OCI-LY7 (cell line): Measurements from ENCODE around the gene SLC39A3. TPM values are rescaled to one million over a fixed set of nuclear protein-coding genes. Genes with fewer than 3 reads are reported as not detected.

ENCODE experiments used
- BruUV-seq: library from RNA; stranded (reverse); fragments of 400-500 nt; replicated peaks from 2 replicates; lab custom pipeline; 2021; lab: Mats Ljungman, UMichigan
- CTCF ChIA-PET: fragments of 300-600 bp; sonication (Branson Sonifier 250); formaldehyde crosslinking; loops from one replicate; lab custom pipeline; 2022; ENCODE audit warnings: antibody characterized with exemption; ENCODE audit not compliant: unreplicated experiment; lab: Charles Lee
- POLR2A ChIA-PET: fragments of 300-600 bp; sonication (Branson Sonifier 250); formaldehyde crosslinking; loops from one replicate; lab custom pipeline; 2022; ENCODE audit warnings: antibody characterized with exemption; lab: Charles Lee
- DNase-seq: peaks from one replicate; pipeline ENCODE4 v3.0.0-alpha.2; 2015; ENCODE audit warnings: low spot score
- H2AFZ ChIP-seq: fragments of 200-600 bp; sonication (generic), shearing (Covaris generic); 2 replicates; pipeline ENCODE4 v1.6.1; 2014; ENCODE audit warnings: mild to moderate bottlenecking, antibody characterized with exemption, low read length, moderate library complexity
- H3K27ac ChIP-seq: fragments of 200-600 bp; sonication (generic); 2 replicates; pipeline ENCODE4 v1.5.1; 2014; ENCODE audit warnings: mixed run types, low read depth, mild to moderate bottlenecking, moderate library complexity, low read length, inconsistent platforms; ENCODE audit not compliant: poor library complexity, severe bottlenecking
- H3K36me3 ChIP-seq: fragments of 200-600 bp; sonication (generic); 2 replicates; pipeline ENCODE4 v1.6.1; 2014; ENCODE audit warnings: mild to moderate bottlenecking, antibody characterized with exemption, low read length, moderate library complexity, mixed read lengths; ENCODE audit not compliant: insufficient read depth
- H3K4me1 ChIP-seq: fragments of 200-600 bp; sonication (generic); 2 replicates; pipeline ENCODE4 v1.5.1; 2014; ENCODE audit warnings: mild to moderate bottlenecking, low read length; ENCODE audit not compliant: insufficient read depth, poor library complexity, severe bottlenecking
- H3K4me2 ChIP-seq: fragments of 200-600 bp; sonication (generic); 2 replicates; pipeline ENCODE4 v1.6.1; 2014; ENCODE audit warnings: mild to moderate bottlenecking, low read length
- H3K4me3 ChIP-seq: fragments of 200-600 bp; sonication (generic); 2 replicates; pipeline ENCODE4 v1.5.1; 2014; ENCODE audit warnings: mild to moderate bottlenecking, low read depth, low read length; ENCODE audit not compliant: poor library complexity, severe bottlenecking
- H3K79me2 ChIP-seq: fragments of 200-600 bp; sonication (generic); 2 replicates; pipeline ENCODE4 v1.6.1; 2016; ENCODE audit warnings: low read depth, mild to moderate bottlenecking, low read length, moderate library complexity, mixed read lengths; ENCODE audit not compliant: insufficient read depth
- H3K9me2 ChIP-seq: fragments of 200-600 bp; sonication (generic); 2 replicates; pipeline ENCODE4 v1.6.1; 2016; ENCODE audit warnings: mild to moderate bottlenecking, low read length, mixed read lengths; ENCODE audit not compliant: insufficient read depth
- H3K9me3 ChIP-seq: fragments of 200-600 bp; sonication (generic); 2 replicates; pipeline ENCODE4 v1.6.1; 2014; ENCODE audit warnings: mild to moderate bottlenecking, mixed run types, low read length, mixed read lengths
- H4K20me1 ChIP-seq: fragments of 200-600 bp; sonication (generic); 2 replicates; pipeline ENCODE4 v1.6.1; 2014; ENCODE audit warnings: mild to moderate bottlenecking, antibody characterized with exemption, low read length, moderate library complexity, mixed read lengths; ENCODE audit not compliant: insufficient read depth
- CTCF ChIP-seq: fragments of 200-600 bp; sonication (generic); conservative IDR thresholded peaks from 2 replicates; pipeline ENCODE4 v1.5.1; 2014; ENCODE audit warnings: mild to moderate bottlenecking, antibody characterized with exemption, low read length, moderate library complexity, mixed read lengths
- EZH2phosphoT487 ChIP-seq: fragments of 200-600 bp; sonication (generic); IDR thresholded peaks from 2 replicates; pipeline ENCODE4 v1.6.1; 2018; ENCODE audit warnings: low read depth, borderline replicate concordance, mild to moderate bottlenecking, mixed run types, antibody characterized with exemption, low read length, moderate library complexity, mixed read lengths
- intact Hi-C: fragments of 100-400 bp; cut with micrococcal nuclease; formaldehyde crosslinking; loops from one replicate; pipeline ENCODE4 v1.10.0; 2022; ENCODE audit not compliant: unreplicated experiment
- total RNA-seq, 2 experiments: library from RNA; depleted of rRNA in 1 of 2; stranded (reverse); fragments of >200 nt in 1 of 2; shearing (Covaris generic) in 1 of 2; gene quantifications; 2 replicates each; pipeline ENCODE4 v1.2.3, GENCODE V29; 2014 to 2022

SLC39A3 gene
- total RNA-seq, 2 experiments from 2014 or later = 45.6 to 46.8 TPM

- Histone ChIP-seq H3K4me2 (no peak overlapping the region), H2AFZ (no peak overlapping the region), H3K4me1 (no peaks in the 10 kb centered on the region), H4K20me1 (no peaks in the 10 kb centered on the region), H3K36me3 (no peaks in the 10 kb centered on the region), H3K4me3 (no peak overlapping the region), H3K9me3 (no peaks in the 10 kb centered on the region), H3K79me2 (no peaks in the 10 kb centered on the region), H3K9me2 (no peaks in the 10 kb centered on the region), H3K27ac (no peak overlapping the region)
- TF ChIP-seq CTCF = no peak
- no peak for TF ChIP-seq EZH2phosphoT487
- DNase-seq = no peak
- ChIA-PET POLR2A (no interaction called here), CTCF (no interaction called here)
- intact Hi-C loops = no loop called here
- no TSS peak for BruUV-seq
Observed at GRCh38 chr19:2726904-2727639, 12.7 kb downstream of the SLC39A3 start.

- Histone ChIP-seq H3K36me3 (no peaks in the 10 kb centered on the region), H3K4me2 (no peak overlapping the region), H3K4me1 (no peaks in the 10 kb centered on the region), H4K20me1 (no peaks in the 10 kb centered on the region), H3K4me3 (no peak overlapping the region), H3K27ac (no peak overlapping the region), H2AFZ (no peak overlapping the region), H3K79me2 (no peaks in the 10 kb centered on the region), H3K9me2 (no peaks in the 10 kb centered on the region), H3K9me3 (no peaks in the 10 kb centered on the region)
- ChIA-PET CTCF (no interaction called here), POLR2A (no interaction called here)
- intact Hi-C loops = no loop called here
- BruUV-seq = no TSS peak
- TF ChIP-seq CTCF (no peak), EZH2phosphoT487 (no peak)
- DNase-seq = no peak
Observed at GRCh38 chr19:2726160-2726855, 13.5 kb downstream of the SLC39A3 start.

- H3K4me2 ChIP-seq = no peak overlapping the region
- no peaks in the 10 kb centered on the region for H3K79me2 ChIP-seq
- no peaks in the 10 kb centered on the region for H4K20me1 ChIP-seq
- H3K9me2 ChIP-seq = no peaks in the 10 kb centered on the region
- TF ChIP-seq EZH2phosphoT487 (no peak), CTCF (peak; percentile 48)
- no peaks in the 10 kb centered on the region for H3K9me3 ChIP-seq
- H3K36me3 ChIP-seq = no peaks in the 10 kb centered on the region
- ChIA-PET POLR2A (no interaction called here), CTCF (no interaction called here)
- DNase-seq = no peak
- no peak overlapping the region for H2AFZ ChIP-seq
- H3K27ac ChIP-seq = no peak overlapping the region
- no TSS peak for BruUV-seq
- intact Hi-C loops = no loop called here
- H3K4me1 ChIP-seq = peaks cover 14% of the 10 kb centered on the region
- H3K4me3 ChIP-seq = no peak overlapping the region
Observed at GRCh38 chr19:2724148-2724557, 15.7 kb downstream of the SLC39A3 start.
